H9 (cell line): ENCODE measurements around the gene MTHFD1L. TPM values are rescaled to one million over a fixed set of nuclear protein-coding genes. Genes with fewer than 3 reads are reported as not detected.

ENCODE experiments used
- DNase-seq: peaks from one replicate; pipeline ENCODE4 v3.0.0-alpha.2; 2017
- H2AFZ ChIP-seq: one replicate; pipeline ENCODE4 v1.6.1; 2013; ENCODE audit warnings: mild to moderate bottlenecking, low read length, control low read depth, moderate library complexity
- H2AK5ac ChIP-seq: 2 replicates; pipeline ENCODE4 v1.6.1; 2013; ENCODE audit warnings: low read length, control low read depth, mixed read lengths; ENCODE audit not compliant: insufficient read length
- H2BK120ac ChIP-seq: one replicate; pipeline ENCODE4 v1.6.1; 2013; ENCODE audit warnings: low read depth, mild to moderate bottlenecking, low read length, control low read depth, inconsistent platforms; ENCODE audit not compliant: poor library complexity, severe bottlenecking
- H2BK12ac ChIP-seq: 2 replicates; pipeline ENCODE4 v1.6.1; 2013; ENCODE audit warnings: low read length, control low read depth, mixed read lengths, low read depth; ENCODE audit not compliant: insufficient read length
- H2BK15ac ChIP-seq: 2 replicates; pipeline ENCODE4 v1.6.1; 2013; ENCODE audit warnings: low read depth, low read length, control low read depth
- H2BK20ac ChIP-seq: one replicate; pipeline ENCODE4 v1.6.1; 2013; ENCODE audit warnings: low read depth, mild to moderate bottlenecking, low read length, control low read depth, inconsistent platforms; ENCODE audit not compliant: poor library complexity, severe bottlenecking
- H2BK5ac ChIP-seq: 2 replicates; pipeline ENCODE4 v1.6.1; 2013; ENCODE audit warnings: low read length, control low read depth, mixed read lengths; ENCODE audit not compliant: insufficient read length
- H3K14ac ChIP-seq: 2 replicates; pipeline ENCODE4 v1.6.1; 2013; ENCODE audit warnings: low read length, control low read depth; ENCODE audit not compliant: insufficient read depth
- H3K18ac ChIP-seq: 2 replicates; pipeline ENCODE4 v1.6.1; 2013; ENCODE audit warnings: low read depth, mild to moderate bottlenecking, mixed read lengths, low read length, control low read depth; ENCODE audit not compliant: insufficient read length
- H3K23ac ChIP-seq: 2 replicates; pipeline ENCODE4 v1.6.1; 2013; ENCODE audit warnings: low read length, control low read depth, mixed read lengths, low read depth; ENCODE audit not compliant: insufficient read length
- H3K23me2 ChIP-seq: 2 replicates; pipeline ENCODE4 v1.6.1; 2013; ENCODE audit warnings: low read depth, mild to moderate bottlenecking, mixed read lengths, low read length, control low read depth; ENCODE audit not compliant: insufficient read length, poor library complexity, severe bottlenecking
- H3K27ac ChIP-seq: 2 replicates; pipeline ENCODE4 v1.5.1; 2013; ENCODE audit warnings: low read length, control low read depth, mixed read lengths, low read depth; ENCODE audit not compliant: insufficient read length
- H3K27me3 ChIP-seq: 2 replicates; pipeline ENCODE4 v1.6.1; 2013; ENCODE audit warnings: low read length, control low read depth, inconsistent platforms; ENCODE audit not compliant: insufficient read depth
- H3K4ac ChIP-seq: 2 replicates; pipeline ENCODE4 v1.6.1; 2013; ENCODE audit warnings: low read depth, mild to moderate bottlenecking, control low read depth, inconsistent platforms, low read length, moderate library complexity
- H3K4me1 ChIP-seq: 2 replicates; pipeline ENCODE4 v1.6.1; 2013; ENCODE audit warnings: low read length, control low read depth, inconsistent platforms; ENCODE audit not compliant: insufficient read depth
- H3K4me2 ChIP-seq: 2 replicates; pipeline ENCODE4 v1.6.1; 2013; ENCODE audit warnings: low read length, control low read depth, mixed read lengths; ENCODE audit not compliant: insufficient read length, insufficient read depth
- H3K56ac ChIP-seq: 2 replicates; pipeline ENCODE4 v1.6.1; 2013; ENCODE audit warnings: low read depth, mild to moderate bottlenecking, mixed read lengths, low read length, control low read depth; ENCODE audit not compliant: insufficient read length
- H3K79me1 ChIP-seq: 2 replicates; pipeline ENCODE4 v1.6.1; 2013; ENCODE audit warnings: low read depth, mild to moderate bottlenecking, moderate library complexity, low read length, control low read depth, inconsistent platforms; ENCODE audit not compliant: insufficient read depth, poor library complexity, severe bottlenecking
- H3K79me2 ChIP-seq: 2 replicates; pipeline ENCODE4 v1.6.1; 2013; ENCODE audit warnings: low read length, control low read depth, inconsistent platforms; ENCODE audit not compliant: insufficient read depth
- H3K9ac ChIP-seq: 2 replicates; pipeline ENCODE4 v1.6.1; 2013; ENCODE audit warnings: low read length, control low read depth, mixed read lengths; ENCODE audit not compliant: insufficient read length; ENCODE audit errors: extremely low read depth
- H3K9me3 ChIP-seq: one replicate; pipeline ENCODE4 v1.6.1; 2013; ENCODE audit warnings: low read depth, low read length, inconsistent platforms; ENCODE audit not compliant: control insufficient read depth
- H3T11ph ChIP-seq: one replicate; pipeline ENCODE4 v1.6.1; 2013; ENCODE audit warnings: mild to moderate bottlenecking, low read length, control low read depth, inconsistent platforms
- H4K20me1 ChIP-seq: one replicate; pipeline ENCODE4 v1.6.1; 2013; ENCODE audit not compliant: control insufficient read depth, insufficient read length, insufficient read depth
- H4K5ac ChIP-seq: 2 replicates; pipeline ENCODE4 v1.6.1; 2013; ENCODE audit warnings: low read depth, mild to moderate bottlenecking, mixed read lengths, low read length, control low read depth; ENCODE audit not compliant: insufficient read length
- H4K8ac ChIP-seq: replicated peaks from 2 replicates; pipeline ENCODE4 v1.6.1; 2013; ENCODE audit warnings: low read length, control low read depth, mixed read lengths, low read depth; ENCODE audit not compliant: insufficient read length
- H4K91ac ChIP-seq: 2 replicates; pipeline ENCODE4 v1.6.1; 2013; ENCODE audit warnings: low read depth, mild to moderate bottlenecking, moderate library complexity, mixed read lengths, low read length, control low read depth; ENCODE audit not compliant: insufficient read length
- H3K27ac Mint-ChIP-seq, 3 experiments: 2 replicates in 2 of 3; 3 replicates in 1 of 3; pipeline ENCODE4 v1.8.0; 2020 to 2021; ENCODE audit warnings: mixed read lengths in 3 of 3, mild to moderate bottlenecking in 1 of 3, moderate library complexity in 1 of 3
- H3K27me3 Mint-ChIP-seq: 2 replicates; pipeline ENCODE4 v1.8.0; 2021; ENCODE audit warnings: low read depth, mild to moderate bottlenecking, moderate library complexity, mixed read lengths
- H3K36me3 Mint-ChIP-seq, 3 experiments: 2 replicates in 2 of 3; 3 replicates in 1 of 3; pipeline ENCODE4 v1.8.0; 2020 to 2021; ENCODE audit warnings: low read depth in 3 of 3, mixed read lengths in 3 of 3; ENCODE audit not compliant: insufficient read depth in 1 of 3
- H3K4me1 Mint-ChIP-seq, 2 experiments: 2 replicates each; pipeline ENCODE4 v1.8.0; 2020; ENCODE audit warnings: mixed read lengths in 2 of 2
- H3K4me3 Mint-ChIP-seq, 2 experiments: 2 replicates in 1 of 2; 3 replicates in 1 of 2; pipeline ENCODE4 v1.8.0; 2020 to 2021; ENCODE audit warnings: mild to moderate bottlenecking in 2 of 2, mixed read lengths in 2 of 2, moderate library complexity in 1 of 2
- H3K9me3 Mint-ChIP-seq, 2 experiments: 2 replicates in 1 of 2; 3 replicates in 1 of 2; pipeline ENCODE4 v1.8.0; 2020; ENCODE audit warnings: mild to moderate bottlenecking in 2 of 2, mixed read lengths in 2 of 2, moderate library complexity in 1 of 2
- CTCF ChIP-seq: fragments of 200-600 bp; sonication (generic); conservative IDR thresholded peaks from 3 replicates; pipeline ENCODE4 v1.8.0; 2021; ENCODE audit warnings: antibody characterized with exemption, mild to moderate bottlenecking
- WGBS: extraction: QIAGEN DNeasy Blood & Tissue Kit; methylation state at CpG from one replicate; pipeline ENCODE4 v1.1.7; 2013; ENCODE audit warnings: missing lambda C conversion rate, low lambda C conversion rate, mixed read lengths; ENCODE audit not compliant: insufficient read length; ENCODE audit errors: extremely low coverage; 5-methylcytosine and 5-hydroxymethylcytosine counted together
- total RNA-seq: library from RNA; stranded (reverse); gene quantifications from 2 replicates; pipeline ENCODE4 v1.2.1, GENCODE V29; 2021

MTHFD1L gene
- total RNA-seq, 1 experiment from 2014 or later, result 90.2 TPM

- Histone ChIP-seq H4K91ac (no peak overlapping the region), H2BK120ac (no peak overlapping the region), H2BK5ac (no peak overlapping the region), H3K79me1 (no peaks in the 10 kb centered on the region), H3K56ac (no peak overlapping the region), H2BK12ac (no peak overlapping the region), H4K20me1 (no peaks in the 10 kb centered on the region), H3K23me2 (no peaks in the 10 kb centered on the region), H3K18ac (no peak overlapping the region), H3K4me2 (no peak overlapping the region), H3K9ac (no peak overlapping the region), H2BK15ac (no peak overlapping the region), H3K27me3 (no peaks in the 10 kb centered on the region), H3K79me2 (no peaks in the 10 kb centered on the region), H3K9me3 (no peaks in the 10 kb centered on the region), H4K5ac (no peak overlapping the region), H3T11ph (no peak overlapping the region), H3K4ac (no peak overlapping the region), H4K8ac (no peak overlapping the region), H3K14ac (no peak overlapping the region), H2BK20ac (no peak overlapping the region), H3K4me1 (no peaks in the 10 kb centered on the region), H2AFZ (no peak overlapping the region), H2AK5ac (no peak overlapping the region), H3K27ac (no peak overlapping the region), H3K23ac (no peak overlapping the region)
- no peak for DNase-seq
- H3K27me3 Mint-ChIP-seq, result no peaks in the 10 kb centered on the region
- H3K27ac Mint-ChIP-seq, result peak overlapping the region in 2 of 3 experiments; percentile 47 to 52; a peak in 1 of 7 replicates
- H3K36me3 Mint-ChIP-seq, result peaks cover 33 to 84% (median 54%) of the 10 kb centered on the region in 3 experiments
- H3K9me3 Mint-ChIP-seq, result no peaks in the 10 kb centered on the region; a peak in 1 of 5 replicates
- H3K4me3 Mint-ChIP-seq, result no peak overlapping the region
- peaks cover 0 to 1% of the 10 kb centered on the region in 2 experiments; a peak in 2 of 4 replicates for H3K4me1 Mint-ChIP-seq
- WGBS, result no CpG with 5 or more reads among the region's 12 CpGs
- no peak for TF ChIP-seq CTCF
These were observed 171.6 kb downstream of the MTHFD1L start for GRCh38 chr6:151036869-151037680.
